ENCODE data around the gene DOCK8.

- TF ChIP-seq, protein P1, sequence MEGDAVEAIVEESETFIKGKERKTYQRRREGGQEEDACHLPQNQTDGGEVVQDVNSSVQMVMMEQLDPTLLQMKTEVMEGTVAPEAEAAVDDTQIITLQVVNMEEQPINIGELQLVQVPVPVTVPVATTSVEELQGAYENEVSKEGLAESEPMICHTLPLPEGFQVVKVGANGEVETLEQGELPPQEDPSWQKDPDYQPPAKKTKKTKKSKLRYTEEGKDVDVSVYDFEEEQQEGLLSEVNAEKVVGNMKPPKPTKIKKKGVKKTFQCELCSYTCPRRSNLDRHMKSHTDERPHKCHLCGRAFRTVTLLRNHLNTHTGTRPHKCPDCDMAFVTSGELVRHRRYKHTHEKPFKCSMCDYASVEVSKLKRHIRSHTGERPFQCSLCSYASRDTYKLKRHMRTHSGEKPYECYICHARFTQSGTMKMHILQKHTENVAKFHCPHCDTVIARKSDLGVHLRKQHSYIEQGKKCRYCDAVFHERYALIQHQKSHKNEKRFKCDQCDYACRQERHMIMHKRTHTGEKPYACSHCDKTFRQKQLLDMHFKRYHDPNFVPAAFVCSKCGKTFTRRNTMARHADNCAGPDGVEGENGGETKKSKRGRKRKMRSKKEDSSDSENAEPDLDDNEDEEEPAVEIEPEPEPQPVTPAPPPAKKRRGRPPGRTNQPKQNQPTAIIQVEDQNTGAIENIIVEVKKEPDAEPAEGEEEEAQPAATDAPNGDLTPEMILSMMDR (IDR thresholded peaks at IDR 0.05): no peak
- TF ChIP-seq EZH2 (IDR thresholded peaks at IDR 0.05): no peak
- no peak for TF ChIP-seq EZH2phosphoT487 (IDR thresholded peaks at IDR 0.05)
Measured at GRCh38 chr9:311841-312240, 97.2 kb downstream of the DOCK8 start.

Measured in neural progenitor cell (in vitro differentiated cells).